Ovary (tissue), 9 donors: Measurements from ENCODE around the gene PYDC1. TPM values are rescaled to one million over a fixed set of nuclear protein-coding genes. Genes with fewer than 3 reads are reported as not detected.
"Not testable (repeated sequence)": the region's sequence is repeated elsewhere in the genome, so short reads cannot be mapped to it uniquely, and the experiment has no call there.

Source experiments
- DNase-seq, 5 donors: peaks; one replicate each; pipeline ENCODE4 v3.0.0-alpha.2; 2019 to 2020
- H3K27ac ChIP-seq, 2 donors: fragments of 200-600 bp; one replicate each; pipeline versions ENCODE4 v1.5.1 to v1.8.0; 2019 to 2022
- H3K27me3 ChIP-seq: fragments of 200-600 bp; one replicate; pipeline ENCODE4 v1.8.0; 2022
- H3K36me3 ChIP-seq: fragments of 200-600 bp; sonication (generic); one replicate; pipeline ENCODE4 v1.5.1; 2019
- H3K4me1 ChIP-seq: one replicate; pipeline ENCODE4 v1.8.1; 2013; ENCODE audit warnings: mild to moderate bottlenecking, moderate library complexity; ENCODE audit not compliant: insufficient read depth
- H3K4me3 ChIP-seq: fragments of 200-600 bp; sonication (generic); one replicate; pipeline ENCODE4 v1.5.1; 2017
- H3K9me3 ChIP-seq, 2 donors: fragments of 200-600 bp in 1 of 2; sonication (generic) in 1 of 2; one replicate each; pipeline versions ENCODE4 v1.5.1 to v1.8.1; 2013 to 2019; ENCODE audit warnings: mild to moderate bottlenecking in 1 of 2, moderate library complexity in 1 of 2
- CTCF ChIP-seq, 3 donors: fragments of 450-650 bp in 2 of 3; fragments of 200-600 bp in 1 of 3; IDR thresholded peaks; one replicate each; pipeline versions ENCODE4 v1.5.1 to v1.8.0; 2016 to 2022; ENCODE audit warnings: antibody characterized with exemption in 3 of 3, mild to moderate bottlenecking in 1 of 3
- EP300 ChIP-seq: sonication (generic); formaldehyde crosslinking; IDR thresholded peaks from one replicate; pipeline ENCODE4 v1.6.1; 2017; ENCODE audit warnings: antibody characterized with exemption
- POLR2A ChIP-seq: fragments of 450-650 bp; IDR thresholded peaks from one replicate; pipeline ENCODE4 v1.6.1; 2017; ENCODE audit warnings: antibody characterized with exemption, mild to moderate bottlenecking, moderate library complexity
- WGBS, 3 donors: extraction: QIAGEN DNeasy Blood & Tissue Kit in 1 of 3; methylation state at CpG; one replicate each; pipeline versions ENCODE4 v1.1.5 to v1.1.7; 2013 to 2017; 5-methylcytosine and 5-hydroxymethylcytosine counted together
- intact Hi-C, 4 donors: fragments of 100-400 bp; cut with DNase I; formaldehyde crosslinking; loops; one replicate each; pipeline versions ENCODE4 v1.11.0 to v1.15.1; 2022 to 2023
- polyA plus RNA-seq, 2 donors: library from polyadenylated mRNA; stranded (reverse); fragments of 200-250 nt in 1 of 2; fragments of 350-450 nt in 1 of 2; fragmentation: Illumina TruSeq in 1 of 2; extraction: RNeasy Lipid Tissue Mini Kit (QIAGEN cat#74804) in 1 of 2; gene quantifications; one replicate each; pipeline ENCODE4 v1.2.3, GENCODE V29; 2013 to 2014
- total RNA-seq, 7 donors: library from RNA; depleted of rRNA in 2 of 7; stranded (reverse); fragments of >200 nt in 2 of 7; fragmentation: NEBNext Ultra II Directional in 3 of 7; extraction: Animal tissue kit (Norgen Biotek cat#: 25700) in 3 of 7; gene quantifications; one replicate each; pipeline versions ENCODE4 v1.1.0 to v1.2.4, GENCODE V29; 2016 to 2023
- donor health status: DM: no; HTN: no; CAD: no; lungs with moderate emphysema.
- donor health status: DM: no; HTN: no; CAD: no.
- donor health status: Bipolar disorder and iron deficiency.
- donor health status: DM: yes; HTN: yes; CAD: no.
- donor health status: DM: no; HTN: no; CAD: no.
- donor health status: DM: yes; HTN: yes; CAD: no.

Gene PYDC1
- total and polyA plus RNA-seq, 9 donors, result not detected

GRCh38 chr16:31248344-31248743, 31.4 kb upstream of the PYDC1 start:
- WGBS, 3 donors, result 56 to 69% (median 62%) methylated on average over 5 of the region's 5 CpGs
- Histone ChIP-seq H3K27ac (no peak overlapping the region), H3K4me3 (no peak overlapping the region), H3K27me3 (no peaks in the 10 kb centered on the region), H3K9me3 (peaks cover 0 to 4% of the 10 kb centered on the region in 2 donors), H3K36me3 (no peaks in the 10 kb centered on the region), H3K4me1 (no peaks in the 10 kb centered on the region)
- intact Hi-C loops, result no loop called here
- TF ChIP-seq EP300, result no peak
- TF ChIP-seq CTCF (IDR thresholded peaks at IDR 0.05), result no peak
- TF ChIP-seq POLR2A, result no peak
- DNase-seq, result no peak

DNA sequence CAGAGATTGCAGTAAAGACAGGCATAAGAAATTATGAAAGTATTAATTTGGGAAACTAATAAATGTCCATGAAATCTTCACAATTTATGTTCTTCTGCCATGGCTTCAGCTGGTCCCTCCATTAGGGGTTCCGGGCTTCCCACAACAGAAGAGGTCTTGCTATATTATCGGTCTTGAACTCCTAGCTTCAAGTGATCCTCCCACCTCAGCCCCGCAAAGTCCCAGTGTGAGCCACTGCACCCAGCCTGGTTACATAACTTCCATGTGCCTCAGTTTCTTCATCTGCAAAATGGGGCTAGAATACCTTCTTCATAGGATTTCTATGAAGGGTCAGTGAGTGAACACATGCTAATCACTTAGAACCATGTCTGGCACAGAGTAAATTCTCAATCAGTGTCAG, 29.4 kb upstream of the PYDC1 start:
- intact Hi-C loops, result no loop called here
- Histone ChIP-seq H3K27me3 (no peaks in the 10 kb centered on the region), H3K4me3 (no peak overlapping the region), H3K36me3 (no peaks in the 10 kb centered on the region), H3K9me3 (peaks cover 0 to 4% of the 10 kb centered on the region in 2 donors), H3K27ac (no peak overlapping the region), H3K4me1 (no peaks in the 10 kb centered on the region)
- 85 to 90% (median 89%) methylated on average over 3 of the region's 3 CpGs for WGBS, 3 donors
- DNase-seq, result no peak
- TF ChIP-seq EP300, result no peak
- TF ChIP-seq CTCF (IDR thresholded peaks at IDR 0.05), result no peak
- no peak for TF ChIP-seq POLR2A

- H3K36me3 ChIP-seq, H3K27ac ChIP-seq, H3K27me3 ChIP-seq, DNase-seq, intact Hi-C loops, H3K4me3 ChIP-seq, H3K4me1 ChIP-seq, H3K9me3 ChIP-seq: not testable (repeated sequence)
- WGBS, 3 donors, result 15 to 29% (median 20%) methylated on average over 8 of the region's 8 CpGs
Measured at GRCh38 chr16:31245598-31245997, 28.7 kb upstream of the PYDC1 start.

- intact Hi-C loops, result no loop called here
- Histone ChIP-seq H3K27me3 (no peaks in the 10 kb centered on the region), H3K4me3 (no peak overlapping the region), H3K27ac (no peak overlapping the region), H3K9me3 (peaks cover 0 to 4% of the 10 kb centered on the region in 2 donors), H3K4me1 (no peaks in the 10 kb centered on the region), H3K36me3 (no peaks in the 10 kb centered on the region)
- TF ChIP-seq POLR2A, result no peak
- no peak for TF ChIP-seq EP300
- no peak for TF ChIP-seq CTCF (IDR thresholded peaks at IDR 0.05)
- no peak for DNase-seq
- 52 to 54% (median 53%) methylated on average over 9 of the region's 9 CpGs for WGBS, 3 donors
Measured at GRCh38 chr16:31243734-31244670, 27.1 kb upstream of the PYDC1 start.

DNA sequence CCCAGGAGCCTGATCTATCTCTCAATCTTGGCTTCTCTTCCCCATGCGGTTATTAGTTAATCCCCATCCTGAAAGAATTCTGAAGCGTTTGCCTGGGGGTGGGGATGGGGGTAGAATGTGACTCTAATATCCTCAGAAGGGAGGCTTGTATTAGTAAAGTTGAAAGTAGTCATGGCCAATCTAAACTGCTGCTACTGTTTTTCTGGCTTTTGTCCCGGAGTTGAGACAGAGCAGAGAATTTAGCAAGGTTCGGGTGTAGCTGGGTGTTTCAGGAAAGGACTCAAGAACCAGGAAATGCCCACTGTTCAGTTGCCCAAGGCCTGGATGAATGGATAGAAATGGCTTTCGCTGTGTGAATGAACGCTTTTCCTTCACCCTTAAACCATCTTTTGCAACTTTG, 25.3 kb upstream of the PYDC1 start:
- Histone ChIP-seq H3K4me1 (no peaks in the 10 kb centered on the region), H3K9me3 (peaks cover 0 to 4% of the 10 kb centered on the region in 2 donors), H3K27me3 (no peaks in the 10 kb centered on the region), H3K36me3 (no peaks in the 10 kb centered on the region), H3K4me3 (no peak overlapping the region), H3K27ac (no peak overlapping the region)
- no peak for DNase-seq
- 43 to 56% (median 50%) methylated on average over 6 of the region's 6 CpGs for WGBS, 3 donors
- intact Hi-C loops, result no loop called here
- TF ChIP-seq CTCF (IDR thresholded peaks at IDR 0.05) (no peak), EP300 (no peak), POLR2A (no peak)
